HL-60 (cell line): Measurements from ENCODE around the gene IQCB1.

Experiments used
- REST ChIP-seq: IDR thresholded peaks from 2 replicates; pipeline ENCODE4 v1.6.1; 2012; ENCODE audit warnings: low read depth; ENCODE audit not compliant: insufficient replicate concordance
- TF ChIP-seq, protein P1 (sequence below): IDR thresholded peaks from one replicate; pipeline ENCODE4 v1.5.1; 2011; ENCODE audit warnings: low read length, control low read depth, inconsistent platforms; ENCODE audit not compliant: insufficient read depth

- TF ChIP-seq REST = no peak
- TF ChIP-seq, protein P1, sequence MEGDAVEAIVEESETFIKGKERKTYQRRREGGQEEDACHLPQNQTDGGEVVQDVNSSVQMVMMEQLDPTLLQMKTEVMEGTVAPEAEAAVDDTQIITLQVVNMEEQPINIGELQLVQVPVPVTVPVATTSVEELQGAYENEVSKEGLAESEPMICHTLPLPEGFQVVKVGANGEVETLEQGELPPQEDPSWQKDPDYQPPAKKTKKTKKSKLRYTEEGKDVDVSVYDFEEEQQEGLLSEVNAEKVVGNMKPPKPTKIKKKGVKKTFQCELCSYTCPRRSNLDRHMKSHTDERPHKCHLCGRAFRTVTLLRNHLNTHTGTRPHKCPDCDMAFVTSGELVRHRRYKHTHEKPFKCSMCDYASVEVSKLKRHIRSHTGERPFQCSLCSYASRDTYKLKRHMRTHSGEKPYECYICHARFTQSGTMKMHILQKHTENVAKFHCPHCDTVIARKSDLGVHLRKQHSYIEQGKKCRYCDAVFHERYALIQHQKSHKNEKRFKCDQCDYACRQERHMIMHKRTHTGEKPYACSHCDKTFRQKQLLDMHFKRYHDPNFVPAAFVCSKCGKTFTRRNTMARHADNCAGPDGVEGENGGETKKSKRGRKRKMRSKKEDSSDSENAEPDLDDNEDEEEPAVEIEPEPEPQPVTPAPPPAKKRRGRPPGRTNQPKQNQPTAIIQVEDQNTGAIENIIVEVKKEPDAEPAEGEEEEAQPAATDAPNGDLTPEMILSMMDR = no peak
Observed at GRCh38 chr3:121749276-121750086, 85.4 kb downstream of the IQCB1 start, which contains the start of gene GOLGB1.
